ENCODE data around the gene TSEN2. TPM values are rescaled to one million over a fixed set of nuclear protein-coding genes. Genes with fewer than 3 reads are reported as not detected.

Gene TSEN2
- total RNA-seq, 2 experiments from 2014 or later: 33.2 to 41.4 TPM

- DNase-seq (ENCODE audit: low spot score): no peak
Measured at GRCh38 chr3:12451481-12451880, 32.8 kb upstream of the TSEN2 start.

GRCh38 chr3:12451960-12452359 is 32.3 kb upstream of the TSEN2 start:
- ChIA-PET CTCF (ENCODE audit: unreplicated experiment) (no interaction called here), POLR2A (interaction anchor here (0.6 kb wide), 1 partner anchor 18 kb away, joined by 3 read pairs; no protein-coding TSS in a partner anchor)
- H3K4me2 ChIP-seq (ENCODE audit: low read length): no peak overlapping the region
- H4K20me1 ChIP-seq (ENCODE audit: insufficient read depth, low read length): no peaks in the 10 kb centered on the region
- H3K79me2 ChIP-seq (ENCODE audit: insufficient read depth, low read depth, low read length): no peaks in the 10 kb centered on the region
- intact Hi-C loops (cut with micrococcal nuclease; ENCODE audit: unreplicated experiment): no loop called here
- H3K9me2 ChIP-seq (ENCODE audit: insufficient read depth, low read length): no peaks in the 10 kb centered on the region
- no peak overlapping the region for H2AFZ ChIP-seq (ENCODE audit: low read length)
- no peak overlapping the region for H3K27ac ChIP-seq (ENCODE audit: low read depth, low read length, poor library complexity, severe bottlenecking)
- no peaks in the 10 kb centered on the region for H3K9me3 ChIP-seq (ENCODE audit: low read length)
- H3K4me3 ChIP-seq (ENCODE audit: low read depth, low read length, poor library complexity, severe bottlenecking): no peak overlapping the region
- no peak for DNase-seq (ENCODE audit: low spot score)
- TF ChIP-seq EZH2phosphoT487 (IDR thresholded peaks at IDR 0.05; ENCODE audit: borderline replicate concordance, low read depth, low read length) (no peak), CTCF (conservative IDR thresholded peaks at IDR 0.05; ENCODE audit: low read length) (no peak)
- no peaks in the 10 kb centered on the region for H3K4me1 ChIP-seq (ENCODE audit: insufficient read depth, low read length, poor library complexity, severe bottlenecking)
- H3K36me3 ChIP-seq (ENCODE audit: insufficient read depth, low read length): no peaks in the 10 kb centered on the region
- no TSS peak for BruUV-seq (replicated peaks)

More at GRCh38 chr3:12451481-12451880, 32.8 kb upstream of the TSEN2 start:
- Histone ChIP-seq H3K9me2 (ENCODE audit: insufficient read depth, low read length) (no peaks in the 10 kb centered on the region), H3K4me2 (ENCODE audit: low read length) (no peak overlapping the region), H2AFZ (ENCODE audit: low read length) (no peak overlapping the region), H3K4me3 (ENCODE audit: low read depth, low read length, poor library complexity, severe bottlenecking) (no peak overlapping the region), H3K9me3 (ENCODE audit: low read length) (no peaks in the 10 kb centered on the region), H3K36me3 (ENCODE audit: insufficient read depth, low read length) (no peaks in the 10 kb centered on the region), H3K27ac (ENCODE audit: low read depth, low read length, poor library complexity, severe bottlenecking) (no peak overlapping the region), H3K4me1 (ENCODE audit: insufficient read depth, low read length, poor library complexity, severe bottlenecking) (no peaks in the 10 kb centered on the region), H3K79me2 (ENCODE audit: insufficient read depth, low read depth, low read length) (no peaks in the 10 kb centered on the region), H4K20me1 (ENCODE audit: insufficient read depth, low read length) (no peaks in the 10 kb centered on the region)
- CTCF ChIA-PET (ENCODE audit: unreplicated experiment): no interaction called here
- intact Hi-C loops (cut with micrococcal nuclease; ENCODE audit: unreplicated experiment): no loop called here
- no peak for TF ChIP-seq CTCF (conservative IDR thresholded peaks at IDR 0.05; ENCODE audit: low read length)
- no peak for TF ChIP-seq EZH2phosphoT487 (IDR thresholded peaks at IDR 0.05; ENCODE audit: borderline replicate concordance, low read depth, low read length)
- POLR2A ChIA-PET: no interaction called here
- BruUV-seq (replicated peaks): no TSS peak

GRCh38 chr3:12452361-12453330 is 31.6 kb upstream of the TSEN2 start:
- Histone ChIP-seq H3K4me1 (ENCODE audit: insufficient read depth, low read length, poor library complexity, severe bottlenecking) (no peaks in the 10 kb centered on the region), H3K9me3 (ENCODE audit: low read length) (no peaks in the 10 kb centered on the region), H3K27ac (ENCODE audit: low read depth, low read length, poor library complexity, severe bottlenecking) (no peak overlapping the region), H2AFZ (ENCODE audit: low read length) (no peak overlapping the region), H3K36me3 (ENCODE audit: insufficient read depth, low read length) (no peaks in the 10 kb centered on the region), H3K79me2 (ENCODE audit: insufficient read depth, low read depth, low read length) (no peaks in the 10 kb centered on the region), H3K4me3 (ENCODE audit: low read depth, low read length, poor library complexity, severe bottlenecking) (no peak overlapping the region), H3K9me2 (ENCODE audit: insufficient read depth, low read length) (no peaks in the 10 kb centered on the region), H3K4me2 (ENCODE audit: low read length) (no peak overlapping the region), H4K20me1 (ENCODE audit: insufficient read depth, low read length) (no peaks in the 10 kb centered on the region)
- intact Hi-C loops (cut with micrococcal nuclease; ENCODE audit: unreplicated experiment): no loop called here
- no peak for TF ChIP-seq CTCF (conservative IDR thresholded peaks at IDR 0.05; ENCODE audit: low read length)
- TF ChIP-seq EZH2phosphoT487 (IDR thresholded peaks at IDR 0.05; ENCODE audit: borderline replicate concordance, low read depth, low read length): no peak
- ChIA-PET CTCF (ENCODE audit: unreplicated experiment) (no interaction called here), POLR2A (interaction anchor here (0.6 kb wide), 1 partner anchor 17 kb away, joined by 3 read pairs; no protein-coding TSS in a partner anchor)
- no peak for DNase-seq (ENCODE audit: low spot score)
- no TSS peak for BruUV-seq (replicated peaks)
